Body of pancreas (tissue), 4 donors: Measurements from ENCODE around the gene EML3.

ENCODE experiments used
- CTCF ChIP-seq, 7 experiments: fragments of 450-650 bp in 4 of 7; fragments of 200-600 bp in 3 of 7; sonication (generic) in 3 of 7; IDR thresholded peaks; one replicate each; pipeline ENCODE4 v1.5.1; 2016 to 2019; ENCODE audit warnings: antibody characterized with exemption in 7 of 7
- POLR2A ChIP-seq, 3 donors: fragments of 450-650 bp; IDR thresholded peaks; one replicate each; pipeline ENCODE4 v1.6.1; 2016; ENCODE audit warnings: antibody characterized with exemption in 3 of 3, mild to moderate bottlenecking in 2 of 3

- no peak for TF ChIP-seq POLR2A (IDR thresholded peaks at IDR 0.05)
- no peak for TF ChIP-seq CTCF (IDR thresholded peaks at IDR 0.05)
Measured at GRCh38 chr11:62603072-62603408, 9.5 kb downstream of the EML3 start.
